HG02852 (cell line): ENCODE data around the gene CEACAM21.
A peak's percentile ranks its signal among the peaks of the same experiment; 100 is the strongest.

Experiments
- ATAC-seq: cut with Tn5 transposase; IDR thresholded peaks from one replicate; pipeline ENCODE4 v1.9.1; 2021; ENCODE audit warnings: mild to moderate bottlenecking, moderate library complexity; ENCODE audit not compliant: unreplicated experiment

CEACAM21 gene

DNA sequence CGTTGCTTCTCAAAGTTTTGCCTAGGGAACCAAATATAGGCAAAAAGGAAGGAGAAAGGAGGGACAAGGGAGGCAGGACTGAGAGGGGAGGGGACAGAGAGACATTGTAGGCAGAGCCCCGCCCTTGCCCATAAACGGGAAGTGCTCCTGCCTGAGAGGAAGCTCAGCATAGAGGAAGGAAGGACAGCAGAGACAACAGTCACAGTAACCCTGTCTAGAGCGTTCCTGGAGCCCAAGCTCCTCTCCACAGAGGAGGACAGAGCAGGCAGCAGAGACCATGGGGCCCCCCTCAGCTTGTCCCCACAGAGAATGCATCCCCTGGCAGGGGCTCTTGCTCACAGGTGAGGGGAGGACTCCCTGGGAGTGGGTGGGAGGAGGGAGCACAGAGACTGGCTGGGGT is at the start of gene CEACAM21:
Gene CEACAM21, plus strand, starts transcription at position 169 of the 400 bp plus-strand sequence. Its CDS starts 109 bp downstream, at position 278.
- ATAC-seq = peak; percentile 64

DNA sequence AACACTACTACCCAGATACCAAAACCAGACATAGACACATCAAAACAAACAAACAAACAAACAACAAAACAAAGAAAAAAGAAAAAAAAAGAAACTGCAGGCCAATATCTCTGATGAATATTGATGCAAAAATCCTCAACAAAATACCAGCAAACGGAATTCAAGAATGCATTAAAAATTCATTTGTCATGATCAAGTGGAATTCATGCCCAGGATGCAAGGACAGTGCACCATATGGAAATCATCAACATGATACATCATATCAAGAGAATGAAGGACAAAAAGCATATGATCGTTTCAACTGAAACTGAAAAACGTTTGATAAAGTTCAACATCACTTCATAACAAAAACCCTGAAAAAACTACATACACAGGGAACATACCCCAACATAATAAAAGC is 48.9 kb upstream of the CEACAM21 start:
- no peak for ATAC-seq

DNA sequence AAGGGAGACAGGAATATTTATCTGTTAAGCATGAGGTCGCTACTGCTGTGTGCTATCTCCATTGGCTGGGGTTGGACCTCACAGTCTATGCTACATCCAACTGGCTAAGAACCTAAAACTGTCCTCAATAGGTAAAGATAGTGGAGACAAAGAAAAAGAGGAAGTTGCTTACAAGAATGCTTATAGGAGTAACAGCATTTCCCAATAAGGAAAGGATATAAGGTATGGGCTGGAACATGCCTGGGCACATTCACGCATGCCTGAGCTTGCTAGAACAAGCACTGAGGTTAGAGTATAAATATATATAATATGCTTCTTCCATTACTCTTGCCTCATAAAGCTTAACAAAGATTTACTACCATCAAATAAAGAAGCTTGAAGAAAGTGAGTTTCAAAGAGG is 47.9 kb upstream of the CEACAM21 start:
- no peak for ATAC-seq

DNA sequence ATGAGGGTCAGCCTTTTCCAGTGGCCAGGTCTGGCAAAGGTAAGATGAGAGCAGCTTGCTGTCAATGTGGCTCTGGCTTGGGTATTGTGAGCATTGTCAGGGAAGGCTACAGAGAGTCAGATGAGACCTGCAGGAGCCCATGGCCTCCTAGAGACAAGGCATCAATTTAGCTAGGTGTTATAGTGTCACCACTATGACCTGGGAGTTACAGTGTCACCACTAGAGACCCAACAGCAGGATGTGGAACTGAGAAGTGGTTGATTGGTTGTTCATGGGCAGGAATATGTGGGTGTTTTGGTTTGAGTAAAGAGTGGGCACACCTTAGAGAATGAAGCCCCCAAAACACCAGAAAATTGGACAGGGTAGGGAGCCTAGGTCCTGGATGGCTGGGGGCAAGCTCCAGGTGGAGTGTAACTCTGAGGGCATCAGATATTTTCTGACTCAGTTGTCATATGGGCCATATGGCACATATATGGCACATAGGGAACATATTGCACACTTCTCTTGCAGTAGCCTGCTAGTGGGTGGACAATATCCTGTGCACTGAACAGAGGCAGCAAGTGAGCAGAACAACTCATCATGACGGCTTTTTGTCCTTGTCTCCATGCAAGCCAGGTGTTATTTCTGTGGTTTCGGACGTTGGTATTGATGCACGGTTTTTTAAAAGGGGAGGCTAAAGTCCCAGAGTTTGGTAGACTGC is 46.3 kb upstream of the CEACAM21 start:
- no peak for ATAC-seq

DNA sequence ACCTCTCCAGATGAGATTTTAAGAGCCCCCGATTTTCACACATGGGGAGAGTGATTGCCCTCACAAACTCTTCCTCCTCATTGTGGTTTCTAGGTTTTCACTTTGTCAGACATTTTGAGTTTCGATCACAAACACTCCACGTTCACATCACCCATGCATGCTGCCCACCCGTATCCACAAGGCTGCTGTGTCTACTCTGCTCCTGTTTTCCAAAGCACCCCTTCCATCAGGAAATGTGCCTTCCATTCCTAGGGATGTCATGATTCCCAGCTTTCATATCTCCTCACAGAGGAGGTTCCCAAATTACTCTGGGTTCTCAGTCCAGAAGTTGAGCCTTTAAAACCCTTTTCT is 45.8 kb upstream of the CEACAM21 start:
- ATAC-seq = no peak

DNA sequence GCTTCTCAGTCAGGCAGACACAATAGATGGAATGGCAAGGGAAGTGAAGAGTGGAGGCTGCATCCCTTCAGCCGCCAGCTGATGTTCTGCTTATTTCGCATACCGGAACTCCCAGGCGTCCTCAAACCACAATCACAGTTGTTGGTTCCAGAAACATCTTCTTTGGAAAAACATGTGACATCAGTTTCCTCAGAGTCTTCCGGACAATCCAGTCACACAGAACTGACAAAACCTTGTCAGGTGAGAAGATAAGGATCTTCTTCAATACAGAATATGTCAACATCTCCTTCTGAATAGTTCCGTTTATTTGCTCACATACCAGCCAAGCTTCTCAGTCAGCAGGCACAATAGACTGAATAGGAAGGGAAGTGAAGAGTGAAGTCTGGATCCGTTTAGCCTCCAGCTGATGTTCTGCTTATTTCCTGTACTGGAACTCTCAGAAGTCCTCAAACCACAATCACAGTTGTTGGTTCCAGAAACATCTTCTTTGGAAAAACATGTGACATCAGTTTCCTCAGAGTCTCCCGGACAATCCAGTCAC is 45.1 kb upstream of the CEACAM21 start:
- no peak for ATAC-seq

DNA sequence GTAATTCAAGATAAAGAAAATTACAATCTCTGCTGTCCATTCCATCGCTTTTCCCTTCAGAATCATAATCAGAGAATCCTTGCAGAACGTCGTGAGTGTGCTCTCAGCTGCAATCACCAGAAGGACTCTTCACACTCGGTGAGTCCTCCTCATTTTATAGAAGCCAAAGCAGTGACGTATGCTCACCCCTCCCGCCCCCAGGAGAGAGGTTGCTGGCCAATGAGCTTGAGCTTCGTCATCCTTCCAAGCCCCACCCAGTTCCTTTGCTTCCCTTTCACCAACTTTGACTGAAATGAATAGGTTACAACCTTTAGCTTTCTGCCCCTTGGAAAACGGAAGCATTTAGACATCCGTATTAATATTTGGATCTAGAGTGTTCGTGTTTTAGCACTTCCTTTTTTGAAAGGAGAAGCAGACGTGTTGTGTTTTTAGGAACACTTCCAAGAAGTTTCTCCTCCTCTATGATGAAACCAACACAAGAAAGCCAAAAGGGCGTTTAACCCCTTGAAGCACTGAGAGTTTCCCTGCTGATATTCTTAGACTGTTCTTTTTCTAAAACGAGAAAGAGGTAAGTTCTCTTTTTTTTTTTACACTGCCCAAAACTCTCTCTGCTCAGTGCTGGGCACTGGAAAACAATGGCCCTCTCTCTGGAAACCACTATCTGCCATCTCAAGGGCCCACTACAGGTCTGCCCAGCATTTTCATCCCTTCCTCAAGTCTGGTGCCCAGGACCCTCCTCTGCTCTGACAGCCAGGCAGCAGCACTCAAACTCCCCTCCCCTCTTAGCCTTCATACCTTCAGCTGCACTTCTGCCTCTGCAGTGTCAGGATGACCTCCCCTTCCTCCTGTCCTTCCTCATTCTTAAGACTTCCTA is 44.3 kb upstream of the CEACAM21 start:
- peak; percentile 43 for ATAC-seq

DNA sequence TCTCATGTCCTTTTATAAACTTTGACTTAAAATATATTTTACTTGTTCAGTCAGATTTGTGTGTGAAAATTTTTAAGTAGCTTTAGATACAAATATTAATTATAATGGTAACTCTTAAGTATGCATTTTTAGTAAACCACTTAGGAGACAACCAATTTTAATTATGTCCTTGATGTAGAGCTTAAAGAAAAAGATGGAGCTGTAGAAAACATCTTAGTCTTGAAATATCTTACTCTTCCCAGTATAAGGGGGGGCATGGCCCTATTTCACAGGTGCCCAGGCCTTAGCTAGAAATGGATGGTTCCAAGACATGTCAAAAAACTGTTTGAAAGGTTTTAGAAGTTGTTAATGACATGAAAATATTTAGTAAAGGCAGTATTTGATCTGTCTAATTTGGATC is 43.4 kb upstream of the CEACAM21 start:
- no peak for ATAC-seq

DNA sequence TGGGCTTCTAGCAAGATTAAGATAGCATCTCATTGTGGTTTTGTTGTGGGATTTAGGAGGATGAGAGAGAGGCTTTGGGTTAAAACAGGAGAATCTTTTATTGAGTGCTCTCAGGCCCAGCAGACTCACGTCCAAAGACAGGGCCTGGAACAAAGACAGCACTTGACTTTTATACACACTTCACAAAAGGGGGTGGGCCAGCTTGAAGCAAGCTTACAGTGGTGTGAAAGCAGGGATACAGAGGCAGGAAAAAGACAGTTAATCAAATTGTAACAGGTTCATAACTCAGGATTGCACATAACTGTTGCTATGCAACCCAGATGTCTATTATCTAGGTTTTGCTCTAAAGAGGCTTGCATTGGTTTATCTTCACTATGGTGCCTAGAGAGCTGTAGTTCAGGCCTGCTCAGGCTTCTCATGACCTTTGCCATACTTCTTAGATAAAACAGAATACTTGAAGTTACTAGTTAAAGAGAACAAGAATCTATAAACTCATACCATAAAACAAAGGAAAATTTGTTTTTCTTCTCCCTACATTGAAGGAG is 42.2 kb upstream of the CEACAM21 start:
- ATAC-seq = no peak

DNA sequence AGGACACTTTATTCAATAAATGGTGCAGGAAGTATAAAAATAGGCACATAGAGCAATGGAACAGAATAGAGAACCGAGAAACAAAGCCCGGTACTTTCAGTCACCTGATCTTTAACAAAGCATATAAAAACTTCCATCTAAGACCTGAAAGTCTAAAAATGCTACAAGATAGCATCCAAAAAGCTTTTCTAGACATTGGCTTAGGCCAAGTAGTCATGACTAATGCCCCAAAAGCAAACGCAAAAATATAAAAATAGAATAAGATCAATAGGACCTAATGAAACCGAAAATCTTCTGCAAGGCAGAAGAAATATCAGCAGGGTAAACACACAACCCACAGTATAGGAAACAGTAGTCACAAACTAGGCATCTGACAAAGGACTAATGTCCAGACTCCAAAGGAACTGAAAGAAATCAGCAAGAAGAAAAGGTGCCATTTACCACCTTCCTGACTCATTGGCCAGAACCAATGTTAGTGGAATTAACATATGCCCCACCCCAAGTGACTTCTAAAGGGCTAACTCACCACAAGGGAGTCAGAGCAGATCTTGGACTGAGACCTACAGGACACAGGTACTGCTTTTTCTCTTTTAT is 40.8 kb upstream of the CEACAM21 start:
- peak; percentile 65 for ATAC-seq

DNA sequence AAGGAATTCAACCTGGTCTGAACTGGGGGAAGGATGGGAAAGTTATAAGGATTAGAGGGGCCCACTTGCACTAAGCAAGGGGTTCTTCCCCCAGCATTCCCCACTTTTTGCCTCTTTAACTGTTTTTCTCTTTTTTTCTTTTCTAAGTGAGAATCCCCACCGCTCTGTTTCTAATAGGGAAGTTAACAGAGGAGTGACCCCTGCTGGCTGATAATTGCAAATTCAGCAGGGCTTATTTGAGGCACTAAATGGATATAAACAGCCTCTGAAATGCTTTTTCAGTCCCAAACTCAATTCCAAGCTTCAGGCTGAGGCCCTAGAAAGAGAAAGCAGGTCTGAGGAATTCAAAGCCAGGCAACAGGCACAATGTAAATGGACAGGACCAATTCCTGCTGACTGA is 38.2 kb upstream of the CEACAM21 start:
- no peak for ATAC-seq

DNA sequence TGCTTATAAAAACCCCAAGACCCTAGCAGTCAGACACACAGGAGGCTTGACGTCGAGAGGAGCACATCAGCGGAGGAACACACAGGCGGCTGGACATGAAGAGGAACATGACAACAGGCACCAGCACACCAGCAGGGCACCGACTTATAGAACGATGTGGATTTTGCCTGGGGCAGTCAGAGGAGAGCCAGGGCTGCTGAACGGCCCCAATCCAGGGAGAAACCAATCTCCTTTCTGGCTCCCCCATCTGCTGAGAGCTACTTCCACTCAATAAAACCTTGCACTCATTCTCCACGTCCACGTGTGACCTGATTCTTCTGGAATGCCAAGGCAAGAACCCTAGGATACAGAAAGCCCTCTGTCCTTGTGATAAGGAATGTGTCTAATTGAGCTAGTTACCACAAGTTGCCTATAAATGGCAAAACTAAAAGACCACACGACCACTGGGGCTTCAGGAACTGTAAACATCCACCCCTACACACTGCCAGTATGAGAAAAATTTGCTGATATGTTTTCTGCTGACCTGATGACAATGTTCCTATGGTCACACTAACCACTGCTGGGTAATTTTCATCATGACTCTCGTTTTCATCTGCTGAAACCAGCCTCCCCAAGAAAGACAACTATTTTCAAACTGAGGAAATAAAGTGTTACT is 35.8 kb upstream of the CEACAM21 start:
- ATAC-seq = no peak

DNA sequence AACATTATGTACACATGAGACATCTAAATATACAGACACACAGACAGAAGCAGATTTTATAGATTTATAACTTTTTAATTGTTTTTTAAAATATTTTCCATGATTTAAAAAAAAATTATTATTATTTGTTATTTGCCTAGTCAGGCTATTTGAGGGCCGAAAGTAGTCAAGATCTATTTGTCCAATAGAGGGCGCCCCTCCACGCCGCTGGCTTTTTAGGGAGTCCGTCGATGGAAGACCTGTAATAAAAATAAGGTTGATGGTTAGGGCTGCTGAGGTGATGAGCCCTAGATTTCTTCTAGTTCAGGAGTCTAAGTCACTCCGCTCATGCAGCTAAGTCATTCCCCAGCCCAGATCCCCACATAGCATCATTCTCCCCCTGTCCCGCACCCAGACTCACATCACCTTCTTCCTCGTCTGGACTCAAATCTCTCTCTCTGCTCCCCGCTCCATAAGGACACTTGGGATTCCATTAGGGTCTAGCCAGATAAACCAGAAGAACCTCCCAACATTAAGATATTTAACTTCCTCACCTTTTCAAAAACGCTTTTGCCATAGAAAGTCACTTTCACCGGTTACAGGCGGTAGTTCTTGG is 33.9 kb upstream of the CEACAM21 start:
- ATAC-seq = no peak

DNA sequence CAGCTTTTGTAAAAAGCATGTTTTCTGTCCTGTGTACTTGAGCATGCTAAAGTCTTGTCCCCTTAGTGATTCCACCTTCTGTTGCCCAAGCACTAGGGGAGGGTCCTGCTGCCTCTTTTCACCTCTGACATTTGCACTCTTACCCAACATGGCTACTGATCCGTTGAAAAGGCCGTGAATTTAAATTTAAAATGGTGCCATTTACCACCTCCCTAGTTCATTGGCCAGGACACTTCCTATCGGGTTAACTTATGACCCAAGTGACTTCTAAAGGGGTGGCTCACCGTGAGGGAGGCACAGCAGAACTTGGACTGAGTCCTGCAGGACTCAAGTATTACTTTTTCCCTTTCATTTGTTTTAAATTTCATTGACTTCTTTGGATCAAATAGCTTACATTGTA is 33.3 kb upstream of the CEACAM21 start:
- no peak for ATAC-seq

DNA sequence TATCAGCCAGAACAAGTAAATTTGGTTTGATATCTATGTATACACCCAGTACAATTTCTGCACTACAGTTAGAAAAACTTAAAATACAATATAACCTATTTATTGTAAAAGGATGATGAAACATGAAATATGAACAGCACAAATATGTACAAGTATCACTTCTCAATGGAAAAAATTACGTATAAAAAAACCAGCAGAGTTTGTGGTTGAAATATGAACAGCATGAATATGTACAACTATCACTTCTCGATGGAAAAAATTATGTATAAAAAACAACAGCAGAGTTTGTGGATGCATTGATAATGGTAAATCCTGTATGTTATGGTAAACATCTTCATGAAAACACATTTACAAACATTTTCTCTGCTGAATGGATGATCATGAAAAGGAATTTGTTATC is 32.4 kb upstream of the CEACAM21 start:
- no peak for ATAC-seq

DNA sequence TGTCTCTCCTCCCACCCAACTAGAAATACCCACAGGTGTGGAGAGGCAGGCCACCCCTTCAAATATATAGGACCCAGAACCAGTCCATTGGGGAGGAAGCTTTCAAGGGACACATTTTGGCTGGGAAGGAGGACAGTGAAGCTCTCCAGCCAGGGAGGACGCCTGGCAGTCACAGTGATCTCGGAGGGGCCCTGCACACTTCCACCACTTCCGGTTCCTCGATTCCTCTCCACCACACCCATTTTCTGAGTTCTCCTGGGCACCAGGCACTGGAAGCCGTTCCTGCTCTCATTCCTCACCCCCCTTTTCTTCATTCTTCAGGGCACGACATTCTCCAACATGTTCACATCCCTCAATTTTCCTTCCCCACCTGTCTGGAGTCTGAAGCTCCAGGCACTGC is 30.4 kb upstream of the CEACAM21 start:
- ATAC-seq = no peak

DNA sequence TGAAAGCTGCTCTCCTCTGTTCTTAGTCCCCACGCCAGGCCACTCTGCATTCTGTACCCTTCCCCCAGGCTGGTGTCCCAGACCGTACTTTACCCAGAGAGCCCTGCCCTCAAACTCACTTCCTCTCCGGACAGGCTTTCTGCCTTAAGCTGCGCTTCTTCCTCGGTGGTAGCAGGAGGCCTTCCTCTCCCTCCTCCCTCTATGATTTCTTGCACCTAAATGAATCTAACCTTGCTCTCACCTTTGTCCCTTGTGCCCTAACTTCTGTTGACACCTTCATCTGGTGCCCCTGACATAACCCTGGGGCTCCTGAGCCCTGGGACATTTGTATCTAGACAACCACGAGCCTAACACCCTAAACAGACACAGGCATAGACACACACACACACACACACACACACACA is 29.6 kb upstream of the CEACAM21 start:
- ATAC-seq = peak; percentile 48

DNA sequence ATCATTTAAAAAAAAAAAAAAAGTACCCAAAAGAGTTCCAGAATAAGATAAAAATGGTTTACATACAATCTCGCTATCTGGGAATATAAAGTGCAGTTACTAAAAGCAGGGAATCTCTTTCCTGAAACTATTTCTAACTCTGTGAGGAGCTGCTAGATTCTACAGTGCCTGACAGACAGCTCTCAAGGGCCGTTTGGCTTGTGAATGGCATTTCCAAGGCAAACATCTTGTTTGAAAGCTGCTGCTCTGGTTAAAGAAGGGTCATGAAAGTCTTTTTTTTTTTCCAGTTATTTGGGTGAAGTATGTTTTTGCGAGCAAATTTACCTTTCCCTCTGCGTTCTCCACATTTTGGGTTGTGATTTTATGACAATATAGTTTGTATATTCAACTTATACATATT is 29.0 kb upstream of the CEACAM21 start:
- ATAC-seq = no peak

DNA sequence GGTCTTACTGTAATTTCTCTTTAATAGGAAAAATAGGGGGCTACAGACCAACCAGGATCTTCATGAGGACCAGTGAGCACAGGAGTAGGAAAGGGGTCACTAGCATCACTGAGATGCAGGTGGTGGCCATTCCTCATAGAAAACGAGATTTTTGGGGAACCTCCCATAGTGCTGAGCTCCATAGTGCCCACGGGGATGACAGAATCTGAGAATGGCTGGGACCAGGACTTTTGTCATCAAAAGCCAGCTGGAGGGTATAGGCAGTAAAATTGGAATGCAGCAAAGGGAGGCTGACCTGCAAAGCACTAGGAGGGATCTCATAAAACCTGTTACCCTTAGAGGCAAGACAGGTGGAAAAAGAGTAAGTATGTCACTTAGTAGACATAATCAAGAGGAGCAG is 28.4 kb upstream of the CEACAM21 start:
- no peak for ATAC-seq

DNA sequence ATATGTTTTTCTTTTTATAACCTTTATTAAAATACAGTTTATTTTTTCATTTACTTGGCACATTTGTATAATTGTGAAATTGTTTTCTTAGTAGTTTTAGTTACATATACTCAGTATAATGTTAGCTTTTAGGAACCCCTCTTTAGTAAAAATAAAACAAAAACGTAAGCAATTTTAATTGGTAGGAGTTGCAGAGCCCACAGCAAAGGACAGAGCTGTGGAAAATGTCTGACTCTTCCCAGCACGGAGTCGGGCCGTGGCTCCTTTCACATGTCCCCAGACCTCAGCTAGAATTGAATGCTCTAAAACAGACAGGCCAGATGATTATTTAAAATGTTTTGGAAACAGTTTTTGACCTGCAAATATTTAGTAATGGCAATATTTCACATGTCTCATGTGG is 27.9 kb upstream of the CEACAM21 start:
- ATAC-seq = no peak
